Measurements from ENCODE around the gene JPH3. TPM values are rescaled to one million over a fixed set of nuclear protein-coding genes. Genes with fewer than 3 reads are reported as not detected.

Gene JPH3
- total RNA-seq, 2 experiments from 2014 or later: not detected

GRCh38 chr16:87695534-87695933 is 93.2 kb downstream of the JPH3 start:
- DNase-seq: no peak
- H3K9me3 ChIP-seq (ENCODE audit: control insufficient read depth in 1 of 2, insufficient read depth in 1 of 2, low read length in 2 of 2): no peaks in the 10 kb centered on the region
- peaks cover 11% of the 10 kb centered on the region for H3K4me1 ChIP-seq (ENCODE audit: insufficient read depth, low read length)
- no peak for TF ChIP-seq CTCF (IDR thresholded peaks at IDR 0.05)
- ChIA-PET CTCF (no interaction called here), POLR2A (no interaction called here)
- Mint-ChIP-seq H3K36me3 (ENCODE audit: low read depth) (peaks cover 4% of the 10 kb centered on the region), H3K27me3 (no peaks in the 10 kb centered on the region), H3K27ac (no peak overlapping the region), H3K4me3 (no peak overlapping the region), H3K4me1 (ENCODE audit: low read depth) (peaks cover 21% of the 10 kb centered on the region), H3K9me3 (no peaks in the 10 kb centered on the region)
- intact Hi-C loops (cut with DNase I, micrococcal nuclease): no loop called here
- peaks cover 10% of the 10 kb centered on the region for H3K36me3 ChIP-seq (ENCODE audit: insufficient read depth, low read length)
- H3K27ac ChIP-seq (ENCODE audit: low read depth in 1 of 2, low read length in 2 of 2): no peak overlapping the region
- no peak overlapping the region for H3K4me3 ChIP-seq (ENCODE audit: low read length)
- ATAC-seq (ENCODE audit: poor library complexity): no peak
- H3K27me3 ChIP-seq (ENCODE audit: control insufficient read depth in 1 of 2, insufficient read depth in 2 of 2, low read length in 2 of 2): no peaks in the 10 kb centered on the region

- no peak overlapping the region for H3K4me3 Mint-ChIP-seq
Observed at GRCh38 chr16:87696726-87697125, 94.4 kb downstream of the JPH3 start.

GRCh38 chr16:87697256-87697655 is 94.9 kb downstream of the JPH3 start:
- Mint-ChIP-seq H3K36me3 (ENCODE audit: low read depth) (peaks cover 4% of the 10 kb centered on the region), H3K27me3 (no peaks in the 10 kb centered on the region), H3K4me3 (no peak overlapping the region), H3K4me1 (ENCODE audit: low read depth) (peaks cover 36% of the 10 kb centered on the region), H3K9me3 (no peaks in the 10 kb centered on the region), H3K27ac (no peak overlapping the region)
- CTCF ChIA-PET: no interaction called here
- H3K27ac ChIP-seq (ENCODE audit: low read depth in 1 of 2, low read length in 2 of 2): no peak overlapping the region
- intact Hi-C loops (cut with DNase I, micrococcal nuclease): no loop called here
- H3K9me3 ChIP-seq (ENCODE audit: control insufficient read depth in 1 of 2, insufficient read depth in 1 of 2, low read length in 2 of 2): no peaks in the 10 kb centered on the region
- H3K4me1 ChIP-seq (ENCODE audit: insufficient read depth, low read length): peaks cover 27% of the 10 kb centered on the region
- ATAC-seq (ENCODE audit: poor library complexity) (no peak), DNase-seq (no peak)
- H3K27me3 ChIP-seq (ENCODE audit: control insufficient read depth in 1 of 2, insufficient read depth in 2 of 2, low read length in 2 of 2): no peaks in the 10 kb centered on the region
- no peak overlapping the region for H3K4me3 ChIP-seq (ENCODE audit: low read length)
- POLR2A ChIA-PET: no interaction called here
- peaks cover 10% of the 10 kb centered on the region for H3K36me3 ChIP-seq (ENCODE audit: insufficient read depth, low read length)
- TF ChIP-seq CTCF (IDR thresholded peaks at IDR 0.05): no peak

More at GRCh38 chr16:87696726-87697125, 94.4 kb downstream of the JPH3 start:
- ATAC-seq (ENCODE audit: poor library complexity): no peak
- Histone ChIP-seq H3K4me1 (ENCODE audit: insufficient read depth, low read length) (peaks cover 22% of the 10 kb centered on the region), H3K27ac (ENCODE audit: low read depth in 1 of 2, low read length in 2 of 2) (no peak overlapping the region), H3K9me3 (ENCODE audit: control insufficient read depth in 1 of 2, insufficient read depth in 1 of 2, low read length in 2 of 2) (no peaks in the 10 kb centered on the region), H3K4me3 (ENCODE audit: low read length) (no peak overlapping the region), H3K27me3 (ENCODE audit: control insufficient read depth in 1 of 2, insufficient read depth in 2 of 2, low read length in 2 of 2) (no peaks in the 10 kb centered on the region), H3K36me3 (ENCODE audit: insufficient read depth, low read length) (peaks cover 10% of the 10 kb centered on the region)
- no peak for DNase-seq
- Mint-ChIP-seq H3K27ac (no peak overlapping the region), H3K36me3 (ENCODE audit: low read depth) (peaks cover 4% of the 10 kb centered on the region), H3K4me1 (ENCODE audit: low read depth) (peaks cover 30% of the 10 kb centered on the region), H3K9me3 (no peaks in the 10 kb centered on the region), H3K27me3 (no peaks in the 10 kb centered on the region)
- POLR2A ChIA-PET: no interaction called here
- intact Hi-C loops (cut with DNase I, micrococcal nuclease): no loop called here
- CTCF ChIA-PET: no interaction called here
- no peak for TF ChIP-seq CTCF (IDR thresholded peaks at IDR 0.05)

Data from CD4-positive, alpha-beta T cell (primary cell).